Stimulated activated naive CD8-positive, alpha-beta T cell treated with anti-CD3 and anti-CD28 coated beads, Interleukin-15, Interleukin-2, amounts not matched to agents 100 ng/mL and 50 ng/mL, for 24 hours (primary cell): Measurements from ENCODE around the gene DGAT2.

Experiments
- H3K27ac Mint-ChIP-seq: one replicate; pipeline ENCODE4 v1.8.0; 2021; ENCODE audit warnings: mild to moderate bottlenecking, mixed read lengths
- H3K27me3 Mint-ChIP-seq: one replicate; pipeline ENCODE4 v1.8.0; 2021; ENCODE audit warnings: mixed read lengths
- H3K36me3 Mint-ChIP-seq: one replicate; pipeline ENCODE4 v1.8.0; 2021; ENCODE audit warnings: low read depth, mixed read lengths
- H3K4me1 Mint-ChIP-seq: one replicate; pipeline ENCODE4 v1.8.0; 2021; ENCODE audit warnings: low read depth, mixed read lengths
- H3K4me3 Mint-ChIP-seq: one replicate; pipeline ENCODE4 v1.8.0; 2021; ENCODE audit warnings: mild to moderate bottlenecking, mixed read lengths
- H3K9me3 Mint-ChIP-seq: one replicate; pipeline ENCODE4 v1.8.0; 2021; ENCODE audit warnings: mixed read lengths

DGAT2 gene

GRCh38 chr11:75782540-75783263 lies 14.1 kb downstream of the DGAT2 start:
- no peaks in the 10 kb centered on the region for H3K9me3 Mint-ChIP-seq
- no peak overlapping the region for H3K4me3 Mint-ChIP-seq
- no peak overlapping the region for H3K27ac Mint-ChIP-seq
- H3K36me3 Mint-ChIP-seq, result no peaks in the 10 kb centered on the region
- H3K4me1 Mint-ChIP-seq, result peaks cover 6% of the 10 kb centered on the region
- H3K27me3 Mint-ChIP-seq, result no peaks in the 10 kb centered on the region

- H3K27me3 Mint-ChIP-seq, result no peaks in the 10 kb centered on the region
- H3K36me3 Mint-ChIP-seq, result no peaks in the 10 kb centered on the region
- H3K4me3 Mint-ChIP-seq, result no peak overlapping the region
- no peak overlapping the region for H3K27ac Mint-ChIP-seq
- no peaks in the 10 kb centered on the region for H3K4me1 Mint-ChIP-seq
- no peaks in the 10 kb centered on the region for H3K9me3 Mint-ChIP-seq
Observed at GRCh38 chr11:75783416-75784084, 15.0 kb downstream of the DGAT2 start.

- Mint-ChIP-seq H3K4me1 (no peaks in the 10 kb centered on the region), H3K4me3 (no peak overlapping the region), H3K9me3 (no peaks in the 10 kb centered on the region), H3K27ac (no peak overlapping the region), H3K27me3 (no peaks in the 10 kb centered on the region), H3K36me3 (no peaks in the 10 kb centered on the region)
Observed at GRCh38 chr11:75784085-75784478, 15.5 kb downstream of the DGAT2 start.

- Mint-ChIP-seq H3K27me3 (no peaks in the 10 kb centered on the region), H3K9me3 (no peaks in the 10 kb centered on the region), H3K36me3 (no peaks in the 10 kb centered on the region), H3K4me3 (no peak overlapping the region), H3K4me1 (no peaks in the 10 kb centered on the region), H3K27ac (no peak overlapping the region)
Observed at GRCh38 chr11:75784506-75784905, 15.9 kb downstream of the DGAT2 start.

- Mint-ChIP-seq H3K4me3 (no peak overlapping the region), H3K36me3 (no peaks in the 10 kb centered on the region), H3K4me1 (no peaks in the 10 kb centered on the region), H3K27ac (no peak overlapping the region), H3K27me3 (no peaks in the 10 kb centered on the region), H3K9me3 (no peaks in the 10 kb centered on the region)
Observed at GRCh38 chr11:75785187-75785586, 16.6 kb downstream of the DGAT2 start.

GRCh38 chr11:75786101-75786736 lies 17.6 kb downstream of the DGAT2 start:
- H3K27me3 Mint-ChIP-seq, result no peaks in the 10 kb centered on the region

GRCh38 chr11:75789521-75789920 lies 20.9 kb downstream of the DGAT2 start:
- no peaks in the 10 kb centered on the region for H3K9me3 Mint-ChIP-seq
- no peaks in the 10 kb centered on the region for H3K36me3 Mint-ChIP-seq
- no peaks in the 10 kb centered on the region for H3K4me1 Mint-ChIP-seq
- H3K4me3 Mint-ChIP-seq, result no peak overlapping the region
- H3K27me3 Mint-ChIP-seq, result no peaks in the 10 kb centered on the region
- no peak overlapping the region for H3K27ac Mint-ChIP-seq

More at GRCh38 chr11:75786101-75786736, 17.6 kb downstream of the DGAT2 start:
- H3K36me3 Mint-ChIP-seq, result no peaks in the 10 kb centered on the region
- H3K27ac Mint-ChIP-seq, result no peak overlapping the region
- H3K9me3 Mint-ChIP-seq, result no peaks in the 10 kb centered on the region
- H3K4me3 Mint-ChIP-seq, result no peak overlapping the region
- no peaks in the 10 kb centered on the region for H3K4me1 Mint-ChIP-seq

- H3K27ac Mint-ChIP-seq, result no peak overlapping the region
- H3K4me3 Mint-ChIP-seq, result no peak overlapping the region
- H3K36me3 Mint-ChIP-seq, result no peaks in the 10 kb centered on the region
- no peaks in the 10 kb centered on the region for H3K9me3 Mint-ChIP-seq
- H3K4me1 Mint-ChIP-seq, result no peaks in the 10 kb centered on the region
- H3K27me3 Mint-ChIP-seq, result no peaks in the 10 kb centered on the region
Observed at GRCh38 chr11:75790986-75791385, 22.4 kb downstream of the DGAT2 start.

- H3K27me3 Mint-ChIP-seq, result no peaks in the 10 kb centered on the region
- no peak overlapping the region for H3K4me3 Mint-ChIP-seq
- no peaks in the 10 kb centered on the region for H3K9me3 Mint-ChIP-seq
- H3K27ac Mint-ChIP-seq, result no peak overlapping the region
- no peaks in the 10 kb centered on the region for H3K36me3 Mint-ChIP-seq
- no peaks in the 10 kb centered on the region for H3K4me1 Mint-ChIP-seq
Observed at GRCh38 chr11:75792127-75792731, 23.7 kb downstream of the DGAT2 start.

- Mint-ChIP-seq H3K4me3 (no peak overlapping the region), H3K36me3 (no peaks in the 10 kb centered on the region), H3K9me3 (no peaks in the 10 kb centered on the region), H3K4me1 (no peaks in the 10 kb centered on the region), H3K27ac (no peak overlapping the region), H3K27me3 (no peaks in the 10 kb centered on the region)
Observed at GRCh38 chr11:75792997-75793800, 24.6 kb downstream of the DGAT2 start.

- H3K4me1 Mint-ChIP-seq, result no peaks in the 10 kb centered on the region
Observed at GRCh38 chr11:75793966-75794365, 25.4 kb downstream of the DGAT2 start.

GRCh38 chr11:75795276-75796090 lies 26.9 kb downstream of the DGAT2 start:
- no peak overlapping the region for H3K4me3 Mint-ChIP-seq
- no peaks in the 10 kb centered on the region for H3K4me1 Mint-ChIP-seq
- no peaks in the 10 kb centered on the region for H3K36me3 Mint-ChIP-seq
- no peaks in the 10 kb centered on the region for H3K27me3 Mint-ChIP-seq
- no peaks in the 10 kb centered on the region for H3K9me3 Mint-ChIP-seq
- H3K27ac Mint-ChIP-seq, result no peak overlapping the region

More at GRCh38 chr11:75793966-75794365, 25.4 kb downstream of the DGAT2 start:
- Mint-ChIP-seq H3K9me3 (no peaks in the 10 kb centered on the region), H3K4me3 (no peak overlapping the region), H3K36me3 (no peaks in the 10 kb centered on the region), H3K27ac (no peak overlapping the region), H3K27me3 (no peaks in the 10 kb centered on the region)

- H3K36me3 Mint-ChIP-seq, result no peaks in the 10 kb centered on the region
- no peaks in the 10 kb centered on the region for H3K4me1 Mint-ChIP-seq
- no peaks in the 10 kb centered on the region for H3K9me3 Mint-ChIP-seq
- H3K27ac Mint-ChIP-seq, result no peak overlapping the region
- H3K4me3 Mint-ChIP-seq, result no peak overlapping the region
- H3K27me3 Mint-ChIP-seq, result no peaks in the 10 kb centered on the region
Observed at GRCh38 chr11:75796091-75796435, 27.5 kb downstream of the DGAT2 start.

GRCh38 chr11:75797116-75797515 lies 28.5 kb downstream of the DGAT2 start:
- peaks cover 4% of the 10 kb centered on the region for H3K4me1 Mint-ChIP-seq
- H3K9me3 Mint-ChIP-seq, result no peaks in the 10 kb centered on the region
- H3K36me3 Mint-ChIP-seq, result no peaks in the 10 kb centered on the region
- no peak overlapping the region for H3K27ac Mint-ChIP-seq
- no peaks in the 10 kb centered on the region for H3K27me3 Mint-ChIP-seq
- H3K4me3 Mint-ChIP-seq, result no peak overlapping the region
